ENCODE results near the gene FLII. TPM values are rescaled to one million over a fixed set of nuclear protein-coding genes. Genes with fewer than 3 reads are reported as not detected.
A peak's percentile ranks its signal among the peaks of the same experiment; 100 is the strongest.
"Not testable (repeated sequence)": the region's sequence is repeated elsewhere in the genome, so short reads cannot be mapped to it uniquely, and the experiment has no call there.

Gene FLII
- total RNA-seq (2014; rRNA removed; shearing (Covaris generic); ENCODE audit: low replicate concordance) = 313 and 353 TPM in 2 replicates

- DNase-seq (ENCODE audit: low read depth) = peak; percentile 61
These were observed at the start of gene FLII for GRCh38 chr17:18258356-18259038. Gene FLII (minus strand): TSS chr17:18258738. CDS start chr17:18258690, 48 bp downstream.

GRCh38 chr17:18303206-18303605, 44.7 kb upstream of the FLII start:
- not testable (repeated sequence) for DNase-seq (ENCODE audit: low read depth)

More at GRCh38 chr17:18258356-18259038, at the start of gene FLII:
- in situ Hi-C loops (cut with HindIII; ENCODE audit: low pct_unique_long_range_greater_than_20kb, low sequenced_read_pairs) = no loop called here

GRCh38 chr17:18300725-18301480, 42.4 kb upstream of the FLII start:
- no peak for DNase-seq (ENCODE audit: low read depth)
- in situ Hi-C loops (cut with HindIII; ENCODE audit: low pct_unique_long_range_greater_than_20kb, low sequenced_read_pairs) = no loop called here

More at GRCh38 chr17:18303206-18303605, 44.7 kb upstream of the FLII start:
- in situ Hi-C loops (cut with HindIII; ENCODE audit: low pct_unique_long_range_greater_than_20kb, low sequenced_read_pairs) = not testable (repeated sequence)

- DNase-seq (ENCODE audit: low read depth); in situ Hi-C loops (cut with HindIII; ENCODE audit: low pct_unique_long_range_greater_than_20kb, low sequenced_read_pairs): not testable (repeated sequence)
These were observed 39.5 kb upstream of the FLII start for GRCh38 chr17:18298061-18298460.

- in situ Hi-C loops (cut with HindIII; ENCODE audit: low pct_unique_long_range_greater_than_20kb, low sequenced_read_pairs) = no loop called here
- no peak for DNase-seq (ENCODE audit: low read depth)
These were observed 33.4 kb upstream of the FLII start for GRCh38 chr17:18291718-18292540.

- in situ Hi-C loops (cut with HindIII; ENCODE audit: low pct_unique_long_range_greater_than_20kb, low sequenced_read_pairs) = no loop called here
These were observed 26.8 kb upstream of the FLII start for GRCh38 chr17:18285296-18285695.

GRCh38 chr17:18281788-18282187, 23.2 kb upstream of the FLII start:
- DNase-seq (ENCODE audit: low read depth) = no peak
- in situ Hi-C loops (cut with HindIII; ENCODE audit: low pct_unique_long_range_greater_than_20kb, low sequenced_read_pairs) = no loop called here

More at GRCh38 chr17:18285296-18285695, 26.8 kb upstream of the FLII start:
- DNase-seq (ENCODE audit: low read depth) = no peak

- no peak for DNase-seq (ENCODE audit: low read depth)
- in situ Hi-C loops (cut with HindIII; ENCODE audit: low pct_unique_long_range_greater_than_20kb, low sequenced_read_pairs) = no loop called here
These were observed 22.3 kb upstream of the FLII start for GRCh38 chr17:18280766-18281371.

- DNase-seq (ENCODE audit: low read depth) = no peak
- in situ Hi-C loops (cut with HindIII; ENCODE audit: low pct_unique_long_range_greater_than_20kb, low sequenced_read_pairs) = no loop called here
These were observed 21.7 kb upstream of the FLII start for GRCh38 chr17:18280249-18280648.

GRCh38 chr17:18278867-18279266, 20.3 kb upstream of the FLII start:
- in situ Hi-C loops (cut with HindIII; ENCODE audit: low pct_unique_long_range_greater_than_20kb, low sequenced_read_pairs) = no loop called here
- no peak for DNase-seq (ENCODE audit: low read depth)

- DNase-seq (ENCODE audit: low read depth) = no peak
- in situ Hi-C loops (cut with HindIII; ENCODE audit: low pct_unique_long_range_greater_than_20kb, low sequenced_read_pairs) = no loop called here
These were observed 18.5 kb upstream of the FLII start for GRCh38 chr17:18277076-18277475.

- in situ Hi-C loops (cut with HindIII; ENCODE audit: low pct_unique_long_range_greater_than_20kb, low sequenced_read_pairs) = no loop called here
These were observed 11.8 kb upstream of the FLII start for GRCh38 chr17:18270046-18270931.

GRCh38 chr17:18267927-18268711, 9.6 kb upstream of the FLII start:
- DNase-seq (ENCODE audit: low read depth) = no peak
- in situ Hi-C loops (cut with HindIII; ENCODE audit: low pct_unique_long_range_greater_than_20kb, low sequenced_read_pairs) = no loop called here

More at GRCh38 chr17:18270046-18270931, 11.8 kb upstream of the FLII start:
- DNase-seq (ENCODE audit: low read depth) = no peak

- in situ Hi-C loops (cut with HindIII; ENCODE audit: low pct_unique_long_range_greater_than_20kb, low sequenced_read_pairs) = no loop called here
- no peak for DNase-seq (ENCODE audit: low read depth)
These were observed 8.8 kb upstream of the FLII start for GRCh38 chr17:18267366-18267765.

GRCh38 chr17:18263885-18264682, 5.5 kb upstream of the FLII start:
- DNase-seq (ENCODE audit: low read depth) = no peak
- in situ Hi-C loops (cut with HindIII; ENCODE audit: low pct_unique_long_range_greater_than_20kb, low sequenced_read_pairs) = no loop called here

GRCh38 chr17:18262641-18263040, 4.1 kb upstream of the FLII start:
- DNase-seq (ENCODE audit: low read depth) = no peak
- in situ Hi-C loops (cut with HindIII; ENCODE audit: low pct_unique_long_range_greater_than_20kb, low sequenced_read_pairs) = no loop called here

All from Caki2 (cell line).